GM18868 (cell line): ENCODE results near the gene FRMPD1.

ENCODE experiments used
- ATAC-seq: cut with Tn5 transposase; IDR thresholded peaks from one replicate; pipeline ENCODE4 v1.9.1; 2021; ENCODE audit warnings: mild to moderate bottlenecking, moderate library complexity; ENCODE audit not compliant: unreplicated experiment

FRMPD1 gene

GRCh38 chr9:37678789-37679273, 28.1 kb downstream of the FRMPD1 start:
- no peak for ATAC-seq

GRCh38 chr9:37679649-37680402, 29.1 kb downstream of the FRMPD1 start:
- ATAC-seq = no peak

GRCh38 chr9:37682951-37683350, 32.2 kb downstream of the FRMPD1 start:
- no peak for ATAC-seq

GRCh38 chr9:37683531-37684371, 33.0 kb downstream of the FRMPD1 start:
- ATAC-seq = no peak

GRCh38 chr9:37692622-37693221, 42.0 kb downstream of the FRMPD1 start:
- ATAC-seq = no peak

GRCh38 chr9:37693260-37693659, 42.5 kb downstream of the FRMPD1 start:
- ATAC-seq = no peak

- ATAC-seq = no peak
Measured at GRCh38 chr9:37694355-37694754, 43.6 kb downstream of the FRMPD1 start.

- ATAC-seq = no peak
Measured at GRCh38 chr9:37696528-37696927, 45.8 kb downstream of the FRMPD1 start.

- ATAC-seq = no peak
Measured at GRCh38 chr9:37700131-37700530, 49.4 kb downstream of the FRMPD1 start.

GRCh38 chr9:37700900-37701299, 50.1 kb downstream of the FRMPD1 start:
- no peak for ATAC-seq

GRCh38 chr9:37705787-37706186, 55.0 kb downstream of the FRMPD1 start:
- no peak for ATAC-seq

GRCh38 chr9:37706290-37706689, 55.5 kb downstream of the FRMPD1 start:
- ATAC-seq = no peak

GRCh38 chr9:37707748-37708147, 57.0 kb downstream of the FRMPD1 start:
- ATAC-seq = no peak

GRCh38 chr9:37710046-37710445, 59.3 kb downstream of the FRMPD1 start:
- no peak for ATAC-seq

GRCh38 chr9:37715260-37715659, 64.5 kb downstream of the FRMPD1 start:
- no peak for ATAC-seq

- ATAC-seq = no peak
Measured at GRCh38 chr9:37715991-37716505, 65.3 kb downstream of the FRMPD1 start.

- no peak for ATAC-seq
Measured at GRCh38 chr9:37719526-37719925, 68.8 kb downstream of the FRMPD1 start.

- no peak for ATAC-seq
Measured at GRCh38 chr9:37727013-37727412, 76.3 kb downstream of the FRMPD1 start.

- no peak for ATAC-seq
Measured at GRCh38 chr9:37729499-37729898, 78.7 kb downstream of the FRMPD1 start.

- ATAC-seq = no peak
Measured at GRCh38 chr9:37730256-37730655, 79.5 kb downstream of the FRMPD1 start.

GRCh38 chr9:37730839-37731238, 80.1 kb downstream of the FRMPD1 start:
- ATAC-seq = no peak
